IPS-15b (cell line): ENCODE data around the gene RBM33.

ENCODE experiments used
- H3K27me3 ChIP-seq: one replicate; pipeline ENCODE4 v1.6.1; 2013; ENCODE audit warnings: low read length; ENCODE audit not compliant: control insufficient read depth, insufficient read depth
- H3K36me3 ChIP-seq: one replicate; pipeline ENCODE4 v1.6.1; 2013; ENCODE audit warnings: low read length; ENCODE audit not compliant: control insufficient read depth, insufficient read depth
- H3K4me1 ChIP-seq: one replicate; pipeline ENCODE4 v1.6.1; 2013; ENCODE audit warnings: mild to moderate bottlenecking, low read length; ENCODE audit not compliant: control insufficient read depth, insufficient read depth
- H3K4me3 ChIP-seq: one replicate; pipeline ENCODE4 v1.5.1; 2013; ENCODE audit warnings: low read depth, low read length
- H3K9ac ChIP-seq: one replicate; pipeline ENCODE4 v1.6.1; 2013; ENCODE audit warnings: low read depth, mild to moderate bottlenecking, low read length
- H3K9me3 ChIP-seq: one replicate; pipeline ENCODE4 v1.6.1; 2013; ENCODE audit warnings: mild to moderate bottlenecking, low read length; ENCODE audit not compliant: control insufficient read depth, insufficient read depth

The RBM33 gene

DNA sequence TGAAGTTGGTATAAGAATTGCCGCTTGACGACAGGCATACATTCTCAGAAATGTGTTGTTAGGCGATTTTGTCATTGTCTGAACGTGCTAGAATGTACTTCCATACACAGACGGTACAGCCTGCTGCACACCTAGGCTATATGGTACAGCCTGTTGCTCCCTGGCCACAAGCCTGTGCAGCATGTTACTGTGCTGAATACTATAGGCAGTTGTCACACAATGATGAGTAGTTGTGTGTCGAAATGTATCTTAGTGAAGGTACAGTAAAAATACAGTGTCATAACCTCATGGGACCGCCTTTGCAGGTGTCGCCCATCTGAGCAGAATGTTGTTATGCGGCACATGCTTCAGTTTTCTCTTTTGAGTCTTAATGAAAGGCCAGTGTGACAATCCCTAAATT, 101.3 kb downstream of the RBM33 start:
- H3K27me3 ChIP-seq: no peaks in the 10 kb centered on the region
- peaks cover 15% of the 10 kb centered on the region for H3K36me3 ChIP-seq
- no peaks in the 10 kb centered on the region for H3K9me3 ChIP-seq
- H3K9ac ChIP-seq: no peak overlapping the region
- H3K4me1 ChIP-seq: peaks cover 5% of the 10 kb centered on the region
- no peak overlapping the region for H3K4me3 ChIP-seq

DNA sequence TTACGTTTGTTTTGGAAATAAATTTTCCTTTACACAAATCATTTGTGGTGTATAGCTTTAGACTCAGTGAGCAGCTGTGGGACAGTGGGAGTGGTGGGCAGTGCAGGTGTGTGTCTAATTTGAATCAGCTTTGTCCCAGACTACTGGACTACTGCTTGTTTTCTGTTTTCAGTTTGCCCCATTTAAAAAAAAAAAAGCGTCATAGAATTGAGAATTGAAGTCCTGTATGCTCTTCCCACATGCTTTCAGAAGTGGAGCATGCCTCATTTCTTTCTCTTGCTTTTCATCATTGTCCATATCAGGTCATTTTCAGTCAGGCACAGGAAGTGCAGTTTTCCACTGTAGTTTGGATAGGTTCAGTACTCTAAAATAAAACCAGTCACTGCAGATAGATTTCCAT, 101.7 kb downstream of the RBM33 start:
- Histone ChIP-seq H3K9ac (no peak overlapping the region), H3K4me3 (no peak overlapping the region), H3K36me3 (peaks cover 15% of the 10 kb centered on the region), H3K9me3 (no peaks in the 10 kb centered on the region), H3K4me1 (peaks cover 5% of the 10 kb centered on the region), H3K27me3 (no peaks in the 10 kb centered on the region)

DNA sequence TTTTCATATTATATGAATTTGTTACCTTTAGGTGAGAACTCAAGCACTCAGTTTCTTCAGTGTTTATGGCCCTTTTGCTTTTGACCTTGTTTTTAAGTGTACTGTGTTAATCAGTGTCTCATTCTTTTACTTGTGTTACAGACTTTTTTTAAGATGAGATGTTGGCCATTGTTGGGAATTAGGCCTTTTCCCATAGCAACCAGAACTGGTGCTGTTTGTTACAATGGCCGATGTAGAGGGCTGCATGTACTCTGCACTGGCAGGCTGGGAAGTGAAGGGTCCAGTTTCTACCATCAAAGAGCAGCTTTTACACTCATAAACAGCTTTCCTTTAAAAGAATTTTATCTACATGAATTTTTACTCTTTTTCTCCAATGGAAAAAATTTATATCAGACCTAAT, 102.7 kb downstream of the RBM33 start:
- Histone ChIP-seq H3K27me3 (no peaks in the 10 kb centered on the region), H3K9me3 (no peaks in the 10 kb centered on the region), H3K36me3 (peaks cover 11% of the 10 kb centered on the region), H3K9ac (no peak overlapping the region), H3K4me3 (no peak overlapping the region), H3K4me1 (peaks cover 5% of the 10 kb centered on the region)

DNA sequence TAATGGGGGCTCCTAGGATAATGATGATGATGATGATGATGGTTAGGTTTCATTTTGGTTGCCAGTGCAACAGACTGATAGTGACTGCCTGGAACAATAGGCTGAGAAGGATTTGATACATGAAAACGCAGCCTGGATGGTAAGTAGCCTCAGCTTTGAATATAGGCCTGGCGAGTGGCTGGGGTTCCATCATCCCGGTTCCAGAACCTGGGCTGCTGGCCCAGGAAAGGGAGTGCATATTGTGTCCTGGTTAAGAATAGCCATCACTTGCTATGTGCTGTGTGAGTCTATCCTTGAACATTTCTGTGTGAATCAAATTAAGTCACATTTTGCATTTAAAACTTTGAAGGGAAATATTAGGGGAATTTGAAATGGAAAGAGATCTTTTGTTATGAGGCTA, 105.1 kb downstream of the RBM33 start:
- Histone ChIP-seq H3K36me3 (peaks cover 11% of the 10 kb centered on the region), H3K27me3 (no peaks in the 10 kb centered on the region), H3K9me3 (no peaks in the 10 kb centered on the region), H3K4me3 (no peak overlapping the region), H3K4me1 (peaks cover 5% of the 10 kb centered on the region), H3K9ac (no peak overlapping the region)

DNA sequence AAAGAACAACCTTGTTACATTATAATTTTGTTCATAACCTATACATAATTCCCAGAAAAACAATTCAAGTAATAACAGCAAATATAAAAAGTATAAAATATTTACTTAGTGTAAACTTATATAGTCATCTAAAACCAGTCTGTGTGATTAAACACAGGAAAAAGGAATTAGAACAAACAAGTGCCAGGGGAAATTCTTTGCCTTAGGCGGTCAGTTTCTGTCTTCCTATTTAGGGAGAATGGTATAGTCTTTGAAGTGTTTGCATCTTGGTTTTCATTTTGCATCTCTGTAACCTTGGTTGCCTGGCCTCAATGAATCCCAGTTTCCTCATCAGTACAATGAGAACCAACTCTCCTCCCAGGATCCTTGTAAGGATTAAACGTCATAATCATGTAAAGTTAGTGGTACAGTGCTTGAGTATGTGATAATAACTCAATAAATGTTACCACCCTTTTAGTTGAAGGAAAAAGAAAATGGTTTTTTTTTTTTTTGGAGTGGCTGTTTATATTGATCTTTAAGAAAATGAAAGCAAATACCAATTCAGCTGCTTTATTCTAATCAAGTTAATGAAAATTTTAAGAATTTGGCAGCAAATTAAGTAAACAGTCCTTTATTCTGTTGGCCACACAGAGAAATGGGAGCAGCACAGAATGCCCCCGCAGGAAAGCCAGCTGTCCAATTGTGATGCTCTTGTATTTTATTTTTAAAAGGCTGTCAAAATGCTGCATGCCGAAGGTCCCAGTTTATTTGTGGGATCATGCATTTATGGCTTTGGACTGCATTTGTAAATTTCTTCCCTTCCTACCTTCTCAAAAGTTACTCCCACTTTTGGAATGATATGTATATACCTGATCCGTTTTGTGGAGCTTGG, 106.0 kb downstream of the RBM33 start:
- no peak overlapping the region for H3K4me3 ChIP-seq
- no peaks in the 10 kb centered on the region for H3K9me3 ChIP-seq
- no peaks in the 10 kb centered on the region for H3K27me3 ChIP-seq
- peaks cover 5% of the 10 kb centered on the region for H3K4me1 ChIP-seq
- H3K9ac ChIP-seq: no peak overlapping the region
- peaks cover 4% of the 10 kb centered on the region for H3K36me3 ChIP-seq

DNA sequence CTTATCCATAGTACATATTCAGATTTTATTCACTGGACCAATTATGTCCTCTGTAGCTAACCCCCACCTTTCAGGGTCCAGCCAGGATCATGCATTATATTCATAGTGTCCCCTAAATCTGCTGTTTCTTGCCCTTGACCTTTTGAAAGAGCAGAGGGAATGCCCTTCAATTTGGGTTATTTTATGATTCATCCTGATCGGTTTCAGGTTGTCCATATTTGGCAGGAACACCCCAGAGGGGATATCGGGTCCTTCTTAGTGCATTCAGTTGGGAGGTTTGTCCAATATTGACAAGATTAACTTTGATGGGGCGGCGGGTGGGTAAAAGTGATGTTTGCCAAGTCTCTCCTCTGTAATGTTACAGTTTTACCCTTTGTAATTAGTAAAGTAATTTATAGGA, 106.9 kb downstream of the RBM33 start:
- Histone ChIP-seq H3K4me1 (peaks cover 5% of the 10 kb centered on the region), H3K36me3 (no peaks in the 10 kb centered on the region), H3K27me3 (no peaks in the 10 kb centered on the region), H3K9ac (no peak overlapping the region), H3K9me3 (no peaks in the 10 kb centered on the region), H3K4me3 (no peak overlapping the region)

DNA sequence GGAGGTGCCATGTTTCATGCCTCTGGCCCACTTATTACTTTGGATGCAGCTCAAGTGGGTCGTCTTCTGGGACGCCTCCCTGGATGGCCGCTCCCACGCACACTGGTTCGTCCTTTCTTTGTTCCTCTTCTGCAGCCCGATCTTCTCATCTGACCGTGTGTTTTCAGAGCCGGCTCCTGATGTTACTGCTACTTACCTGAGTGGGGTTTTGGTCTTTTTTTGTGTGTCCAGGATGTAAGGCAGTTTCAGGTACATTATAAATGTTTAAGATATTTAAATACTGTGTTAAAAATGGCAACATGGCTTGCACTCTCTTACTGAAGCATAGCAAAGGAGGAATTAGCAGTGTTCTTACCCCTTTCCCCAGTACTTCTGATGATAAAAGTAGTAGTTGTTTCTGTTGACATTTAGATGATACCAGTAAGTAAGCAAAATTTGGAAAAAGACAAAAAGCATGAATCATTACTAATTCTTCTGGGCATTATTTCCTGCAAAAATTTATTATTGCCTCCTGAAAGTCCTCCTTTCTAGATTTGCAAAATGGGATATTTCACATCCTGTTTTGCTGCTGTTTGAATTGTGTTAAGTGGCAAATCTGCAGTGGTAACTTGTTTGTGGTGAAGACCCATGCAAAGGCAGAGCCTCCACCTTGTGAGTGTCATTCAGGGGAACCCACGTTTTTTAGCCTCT, 108.4 kb downstream of the RBM33 start:
- H3K36me3 ChIP-seq: no peaks in the 10 kb centered on the region
- peaks cover 5% of the 10 kb centered on the region for H3K4me1 ChIP-seq
- no peak overlapping the region for H3K4me3 ChIP-seq
- no peak overlapping the region for H3K9ac ChIP-seq
- no peaks in the 10 kb centered on the region for H3K27me3 ChIP-seq
- no peaks in the 10 kb centered on the region for H3K9me3 ChIP-seq

DNA sequence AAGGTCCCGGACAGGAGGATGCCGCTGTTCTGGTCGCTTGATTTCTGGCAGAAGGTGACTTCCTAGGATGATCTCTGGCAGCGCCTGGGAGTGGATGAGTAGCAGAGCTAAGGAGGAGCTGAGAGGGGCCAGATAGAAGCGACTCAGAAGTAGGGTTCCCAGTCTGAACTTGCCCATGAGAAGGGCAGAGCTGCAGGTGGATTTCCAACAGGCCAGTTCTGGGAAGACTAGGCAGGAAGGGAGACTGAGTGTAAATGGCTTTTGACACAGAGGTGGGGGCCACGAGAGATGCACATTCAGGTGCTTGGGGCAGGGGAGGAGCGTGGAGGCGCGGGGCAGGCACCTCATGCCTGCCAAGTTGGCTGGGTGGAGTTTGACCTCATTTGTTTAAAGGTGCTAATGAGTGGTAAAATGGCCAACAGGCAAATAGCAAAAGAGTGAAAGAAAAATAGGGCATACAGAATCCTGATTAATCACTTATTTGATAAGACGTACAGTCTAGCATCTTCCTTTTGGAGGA, 109.0 kb downstream of the RBM33 start:
- no peaks in the 10 kb centered on the region for H3K27me3 ChIP-seq
- no peaks in the 10 kb centered on the region for H3K9me3 ChIP-seq
- no peaks in the 10 kb centered on the region for H3K36me3 ChIP-seq
- no peak overlapping the region for H3K9ac ChIP-seq
- peaks cover 4% of the 10 kb centered on the region for H3K4me1 ChIP-seq
- H3K4me3 ChIP-seq: no peak overlapping the region

DNA sequence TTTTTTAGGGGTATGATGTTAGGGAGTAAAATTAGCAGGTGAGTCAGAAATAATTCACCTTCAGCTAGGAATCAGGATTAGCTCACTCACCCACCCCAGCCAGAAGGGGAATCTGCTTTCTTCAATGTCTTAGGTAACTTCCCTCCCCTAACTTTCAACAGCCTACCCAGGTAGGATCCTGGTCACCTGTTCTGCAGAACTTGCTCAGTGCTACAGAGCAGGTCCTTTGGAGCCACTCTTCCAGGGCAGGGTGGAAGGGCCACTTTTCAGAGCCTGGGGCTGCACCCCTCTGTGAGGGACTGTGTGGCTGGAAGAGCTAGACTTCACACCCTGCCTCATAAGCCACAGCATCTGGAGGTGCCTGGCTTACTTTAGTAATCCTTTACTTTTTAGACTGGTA, 109.7 kb downstream of the RBM33 start:
- Histone ChIP-seq H3K9ac (no peak overlapping the region), H3K36me3 (peaks cover 4% of the 10 kb centered on the region), H3K4me3 (no peak overlapping the region), H3K27me3 (no peaks in the 10 kb centered on the region), H3K9me3 (no peaks in the 10 kb centered on the region), H3K4me1 (no peaks in the 10 kb centered on the region)

DNA sequence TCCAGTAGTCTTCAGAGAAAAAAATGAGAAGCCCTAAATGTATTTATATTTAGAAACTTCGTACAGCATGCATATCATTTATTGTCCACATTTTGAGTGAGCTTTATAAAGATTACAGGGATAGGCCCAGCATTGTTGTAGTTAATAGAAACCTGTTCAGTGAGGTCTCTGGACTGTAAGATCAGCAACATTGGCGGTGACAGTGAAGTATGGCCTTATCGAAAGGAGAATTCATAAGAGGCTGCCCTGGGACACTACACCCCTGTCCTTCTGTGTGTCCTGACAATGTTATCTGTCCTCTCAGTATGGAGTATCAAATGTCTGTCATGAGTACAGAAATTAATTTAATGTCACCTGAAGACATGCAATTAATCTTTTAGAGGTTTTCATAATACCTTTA, 110.6 kb downstream of the RBM33 start:
- Histone ChIP-seq H3K9me3 (no peaks in the 10 kb centered on the region), H3K9ac (no peak overlapping the region), H3K36me3 (peaks cover 4% of the 10 kb centered on the region), H3K4me3 (no peak overlapping the region), H3K27me3 (no peaks in the 10 kb centered on the region), H3K4me1 (no peaks in the 10 kb centered on the region)

DNA sequence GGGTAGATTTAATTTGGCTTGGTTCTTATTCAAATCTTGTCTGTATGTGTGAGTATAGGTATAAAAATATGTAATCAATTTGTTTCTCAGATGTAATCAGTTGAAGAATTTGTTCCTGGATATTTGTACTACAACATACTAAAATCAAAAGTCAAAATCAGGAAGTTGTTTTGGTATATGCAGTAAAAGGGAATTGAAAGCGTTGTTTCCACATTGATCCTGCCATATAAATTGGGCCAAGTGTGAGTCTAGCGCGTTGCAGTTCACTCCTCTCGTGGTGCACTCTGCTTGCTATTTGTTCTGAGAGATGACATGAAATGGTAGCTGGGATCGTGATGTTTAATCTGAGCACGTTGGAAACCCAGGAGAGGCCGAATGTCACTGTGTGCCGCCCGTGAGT, 111.9 kb downstream of the RBM33 start:
- no peak overlapping the region for H3K9ac ChIP-seq
- no peaks in the 10 kb centered on the region for H3K9me3 ChIP-seq
- H3K36me3 ChIP-seq: peaks cover 4% of the 10 kb centered on the region
- peaks cover 3% of the 10 kb centered on the region for H3K4me1 ChIP-seq
- no peaks in the 10 kb centered on the region for H3K27me3 ChIP-seq
- H3K4me3 ChIP-seq: no peak overlapping the region

DNA sequence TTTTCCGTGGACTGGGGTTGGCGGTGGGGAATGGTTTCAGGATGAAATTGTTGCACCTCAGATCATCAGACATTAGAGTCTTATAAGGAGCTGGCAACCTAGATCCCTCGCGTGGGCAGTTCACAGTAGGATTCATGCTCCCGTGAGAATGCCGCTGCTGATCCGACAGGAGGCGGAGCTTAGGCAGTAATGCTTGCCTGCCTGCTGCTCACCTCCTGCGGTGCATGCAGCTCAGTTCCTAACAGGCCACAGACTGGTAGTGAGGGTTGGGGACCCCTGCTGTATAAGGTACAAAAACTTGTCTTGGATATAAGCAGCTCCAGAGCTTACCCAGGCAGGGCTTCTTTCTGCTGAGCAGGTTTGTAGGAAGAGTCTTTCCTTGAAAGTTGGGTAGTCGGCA, 113.9 kb downstream of the RBM33 start:
- H3K9me3 ChIP-seq: no peaks in the 10 kb centered on the region
- peaks cover 4% of the 10 kb centered on the region for H3K36me3 ChIP-seq
- H3K9ac ChIP-seq: no peak overlapping the region
- peak overlapping the region; percentile 2 for H3K4me3 ChIP-seq
- H3K4me1 ChIP-seq: peaks cover 11% of the 10 kb centered on the region
- no peaks in the 10 kb centered on the region for H3K27me3 ChIP-seq
